MM.1S (cell line): ENCODE data around the gene CHPF.
A peak's percentile ranks its signal among the peaks of the same experiment; 100 is the strongest.

ENCODE experiments used
- DNase-seq: peaks from one replicate; pipeline ENCODE4 v3.0.0-alpha.2; 2015
- H2AFZ ChIP-seq: fragments of 300-600 bp; sonication (generic); 2 replicates; pipeline ENCODE4 v1.6.0; 2016; ENCODE audit warnings: antibody characterized with exemption, low read length
- H3F3A ChIP-seq: fragments of 300-600 bp; sonication (generic); 2 replicates; pipeline ENCODE4 v1.6.1; 2016; ENCODE audit warnings: mild to moderate bottlenecking, antibody characterized with exemption, low read length, moderate library complexity, mixed read lengths; ENCODE audit not compliant: insufficient read depth
- H3K27ac ChIP-seq: fragments of 300-600 bp; sonication (generic); 2 replicates; pipeline ENCODE4 v1.5.1; 2016; ENCODE audit warnings: mild to moderate bottlenecking, low read length
- H3K27me3 ChIP-seq: fragments of 300-600 bp; sonication (generic); replicated peaks from 2 replicates; pipeline ENCODE4 v1.6.0; 2016; ENCODE audit warnings: low read length; ENCODE audit not compliant: insufficient read depth
- H3K36me3 ChIP-seq: fragments of 300-600 bp; sonication (generic); replicated peaks from 2 replicates; pipeline ENCODE4 v1.6.1; 2016; ENCODE audit warnings: mild to moderate bottlenecking, low read length, mixed read lengths; ENCODE audit not compliant: insufficient read depth
- H3K4me1 ChIP-seq: fragments of 300-600 bp; sonication (generic); 2 replicates; pipeline ENCODE4 v1.6.1; 2016; ENCODE audit warnings: low read length, mixed read lengths
- H3K4me2 ChIP-seq: fragments of 300-600 bp; sonication (generic); 2 replicates; pipeline ENCODE4 v1.6.0; 2016; ENCODE audit warnings: low read depth, low read length
- H3K4me3 ChIP-seq: fragments of 300-600 bp; sonication (generic); 2 replicates; pipeline ENCODE4 v1.5.1; 2016; ENCODE audit warnings: low read length, mixed read lengths
- H3K79me2 ChIP-seq: fragments of 300-600 bp; sonication (generic); 2 replicates; pipeline ENCODE4 v1.6.1; 2016; ENCODE audit warnings: mixed run types, low read length, mixed read lengths
- H3K9ac ChIP-seq: fragments of 300-600 bp; sonication (generic); 2 replicates; pipeline ENCODE4 v1.6.1; 2016; ENCODE audit warnings: low read length, mixed read lengths
- H3K9me2 ChIP-seq: fragments of 300-600 bp; sonication (generic); replicated peaks from 2 replicates; pipeline ENCODE4 v1.6.1; 2016; ENCODE audit warnings: mild to moderate bottlenecking, low read length, mixed read lengths; ENCODE audit not compliant: insufficient read depth
- H3K9me3 ChIP-seq: fragments of 300-600 bp; sonication (generic); replicated peaks from 2 replicates; pipeline ENCODE4 v1.6.1; 2016; ENCODE audit warnings: mild to moderate bottlenecking, low read length, mixed read lengths; ENCODE audit not compliant: insufficient read depth
- H4K20me1 ChIP-seq: fragments of 300-600 bp; sonication (generic); 2 replicates; pipeline ENCODE4 v1.6.1; 2016; ENCODE audit warnings: mild to moderate bottlenecking, low read length, moderate library complexity, mixed read lengths; ENCODE audit not compliant: insufficient read depth
- CTCF ChIP-seq: fragments of 300-600 bp; sonication (generic); IDR thresholded peaks from 2 replicates; pipeline ENCODE4 v1.5.1; 2016; ENCODE audit warnings: antibody characterized with exemption, low read length, mixed read lengths
- EZH2 ChIP-seq: fragments of 300-600 bp; sonication (generic); optimal IDR thresholded peaks from 2 replicates; pipeline ENCODE3; 2017; ENCODE audit warnings: low read depth, mild to moderate bottlenecking, antibody characterized with exemption, low read length, mixed read lengths
- EZH2phosphoT487 ChIP-seq: fragments of 300-600 bp; sonication (generic); IDR thresholded peaks from 2 replicates; pipeline ENCODE4 v1.6.1; 2018; ENCODE audit warnings: antibody characterized with exemption, low read length

CHPF gene

GRCh38 chr2:219492575-219492974 is 51.0 kb downstream of the CHPF start:
- H3K36me3 ChIP-seq, result no peaks in the 10 kb centered on the region
- H4K20me1 ChIP-seq, result no peaks in the 10 kb centered on the region
- no peak overlapping the region for H3K9ac ChIP-seq
- H3K79me2 ChIP-seq, result no peaks in the 10 kb centered on the region
- no peak overlapping the region for H2AFZ ChIP-seq
- no peaks in the 10 kb centered on the region for H3F3A ChIP-seq
- no peak overlapping the region for H3K4me2 ChIP-seq
- TF ChIP-seq EZH2 (no peak), CTCF (peak; percentile 23)
- DNase-seq, result no peak
- no peak overlapping the region for H3K4me3 ChIP-seq
- H3K4me1 ChIP-seq, result no peaks in the 10 kb centered on the region
- H3K27ac ChIP-seq, result no peak overlapping the region
- H3K9me2 ChIP-seq, result no peaks in the 10 kb centered on the region
- peaks cover 97% of the 10 kb centered on the region for H3K27me3 ChIP-seq
- no peaks in the 10 kb centered on the region for H3K9me3 ChIP-seq

GRCh38 chr2:219491278-219491963 is 52.2 kb downstream of the CHPF start:
- no peak overlapping the region for H3K27ac ChIP-seq
- H3F3A ChIP-seq, result no peaks in the 10 kb centered on the region
- no peaks in the 10 kb centered on the region for H3K9me2 ChIP-seq
- no peaks in the 10 kb centered on the region for H3K36me3 ChIP-seq
- TF ChIP-seq EZH2 (no peak), CTCF (no peak)
- no peaks in the 10 kb centered on the region for H4K20me1 ChIP-seq
- H3K27me3 ChIP-seq, result peaks cover 97% of the 10 kb centered on the region
- H2AFZ ChIP-seq, result no peak overlapping the region
- H3K4me2 ChIP-seq, result no peak overlapping the region
- no peak for DNase-seq
- H3K9ac ChIP-seq, result no peak overlapping the region
- no peaks in the 10 kb centered on the region for H3K9me3 ChIP-seq
- no peak overlapping the region for H3K4me3 ChIP-seq
- H3K79me2 ChIP-seq, result no peaks in the 10 kb centered on the region
- no peaks in the 10 kb centered on the region for H3K4me1 ChIP-seq

- H3K4me2 ChIP-seq, result no peak overlapping the region
- H3K27me3 ChIP-seq, result peaks cover 97% of the 10 kb centered on the region
- no peaks in the 10 kb centered on the region for H4K20me1 ChIP-seq
- H2AFZ ChIP-seq, result no peak overlapping the region
- no peaks in the 10 kb centered on the region for H3K4me1 ChIP-seq
- H3K9ac ChIP-seq, result no peak overlapping the region
- no peaks in the 10 kb centered on the region for H3F3A ChIP-seq
- no peaks in the 10 kb centered on the region for H3K36me3 ChIP-seq
- H3K9me3 ChIP-seq, result no peaks in the 10 kb centered on the region
- no peaks in the 10 kb centered on the region for H3K79me2 ChIP-seq
- TF ChIP-seq EZH2phosphoT487 (no peak), EZH2 (no peak), CTCF (no peak)
- H3K27ac ChIP-seq, result no peak overlapping the region
- DNase-seq, result no peak
- no peak overlapping the region for H3K4me3 ChIP-seq
- H3K9me2 ChIP-seq, result no peaks in the 10 kb centered on the region
Measured at GRCh38 chr2:219490600-219491130, 52.9 kb downstream of the CHPF start.
